OCI-LY1 (cell line): ENCODE measurements around the gene ABL2.

ENCODE experiments used
- H2AFZ ChIP-seq: fragments of 200-600 bp; sonication (generic), shearing (Covaris generic); 2 replicates; pipeline ENCODE4 v1.6.0; 2014; ENCODE audit warnings: antibody characterized with exemption, mild to moderate bottlenecking, low read length
- H3F3A ChIP-seq: fragments of 200-600 bp; sonication (generic), shearing (Covaris generic); 2 replicates; pipeline ENCODE4 v1.6.0; 2014; ENCODE audit warnings: mild to moderate bottlenecking, antibody characterized with exemption, low read length, moderate library complexity; ENCODE audit not compliant: insufficient read depth
- H3K27ac ChIP-seq: fragments of 200-600 bp; sonication (generic); 2 replicates; pipeline ENCODE4 v1.5.1; 2014; ENCODE audit warnings: low read length, mixed run types, mild to moderate bottlenecking, low read depth; ENCODE audit not compliant: poor library complexity, severe bottlenecking
- H3K27me3 ChIP-seq: fragments of 200-600 bp; sonication (generic); 2 replicates; pipeline ENCODE4 v1.6.0; 2014; ENCODE audit warnings: antibody characterized with exemption, mild to moderate bottlenecking, low read length, moderate library complexity; ENCODE audit not compliant: insufficient read depth
- H3K36me3 ChIP-seq: fragments of 200-600 bp; sonication (generic); 2 replicates; pipeline ENCODE4 v1.6.1; 2014; ENCODE audit warnings: mild to moderate bottlenecking, antibody characterized with exemption, low read length, moderate library complexity, mixed read lengths; ENCODE audit not compliant: insufficient read depth
- H3K4me1 ChIP-seq: fragments of 200-600 bp; sonication (generic); 2 replicates; pipeline ENCODE4 v1.5.1; 2014; ENCODE audit warnings: mild to moderate bottlenecking, low read length, moderate library complexity; ENCODE audit not compliant: insufficient read depth, severe bottlenecking
- H3K4me2 ChIP-seq: fragments of 200-600 bp; sonication (generic), shearing (Covaris generic); 2 replicates; pipeline ENCODE4 v1.6.1; 2014; ENCODE audit warnings: low read length
- H3K4me3 ChIP-seq: fragments of 200-600 bp; sonication (generic); 2 replicates; pipeline ENCODE4 v1.5.1; 2014; ENCODE audit warnings: low read length, low read depth, mild to moderate bottlenecking, mixed read lengths; ENCODE audit not compliant: poor library complexity, severe bottlenecking
- H3K79me2 ChIP-seq: fragments of 200-600 bp; shearing (Covaris generic); 2 replicates; pipeline ENCODE4 v1.6.1; 2016; ENCODE audit warnings: mixed run types, low read length, mixed read lengths; ENCODE audit not compliant: insufficient read depth
- H3K9ac ChIP-seq: fragments of 200-600 bp; sonication (generic), shearing (Covaris generic); 2 replicates; pipeline ENCODE4 v1.6.1; 2014; ENCODE audit warnings: mild to moderate bottlenecking, low read length, mixed read lengths
- H3K9me2 ChIP-seq: fragments of 200-600 bp; sonication (generic), shearing (Covaris generic); 2 replicates; pipeline ENCODE4 v1.6.1; 2014; ENCODE audit warnings: low read depth, mild to moderate bottlenecking, low read length, mixed read lengths
- H3K9me3 ChIP-seq: fragments of 200-600 bp; shearing (Covaris generic); 2 replicates; pipeline ENCODE4 v1.6.1; 2014; ENCODE audit warnings: low read length, mixed read lengths
- H4K20me1 ChIP-seq: fragments of 200-600 bp; sonication (generic), shearing (Covaris generic); 2 replicates; pipeline ENCODE4 v1.6.0; 2016; ENCODE audit warnings: mild to moderate bottlenecking, low read length; ENCODE audit not compliant: insufficient read depth
- CTCF ChIP-seq: fragments of 200-600 bp; sonication (generic), shearing (Covaris generic); IDR thresholded peaks from 2 replicates; pipeline ENCODE4 v1.5.1; 2017; ENCODE audit warnings: mild to moderate bottlenecking, antibody characterized with exemption, low read length, moderate library complexity, mixed read lengths
- EZH2 ChIP-seq: fragments of 200-600 bp; sonication (generic), shearing (Covaris generic); IDR thresholded peaks from 2 replicates; pipeline ENCODE4 v1.8.0; 2017; ENCODE audit warnings: borderline replicate concordance, mixed run types, mild to moderate bottlenecking, antibody characterized with exemption, low read length, moderate library complexity, mixed read lengths

The ABL2 gene

DNA sequence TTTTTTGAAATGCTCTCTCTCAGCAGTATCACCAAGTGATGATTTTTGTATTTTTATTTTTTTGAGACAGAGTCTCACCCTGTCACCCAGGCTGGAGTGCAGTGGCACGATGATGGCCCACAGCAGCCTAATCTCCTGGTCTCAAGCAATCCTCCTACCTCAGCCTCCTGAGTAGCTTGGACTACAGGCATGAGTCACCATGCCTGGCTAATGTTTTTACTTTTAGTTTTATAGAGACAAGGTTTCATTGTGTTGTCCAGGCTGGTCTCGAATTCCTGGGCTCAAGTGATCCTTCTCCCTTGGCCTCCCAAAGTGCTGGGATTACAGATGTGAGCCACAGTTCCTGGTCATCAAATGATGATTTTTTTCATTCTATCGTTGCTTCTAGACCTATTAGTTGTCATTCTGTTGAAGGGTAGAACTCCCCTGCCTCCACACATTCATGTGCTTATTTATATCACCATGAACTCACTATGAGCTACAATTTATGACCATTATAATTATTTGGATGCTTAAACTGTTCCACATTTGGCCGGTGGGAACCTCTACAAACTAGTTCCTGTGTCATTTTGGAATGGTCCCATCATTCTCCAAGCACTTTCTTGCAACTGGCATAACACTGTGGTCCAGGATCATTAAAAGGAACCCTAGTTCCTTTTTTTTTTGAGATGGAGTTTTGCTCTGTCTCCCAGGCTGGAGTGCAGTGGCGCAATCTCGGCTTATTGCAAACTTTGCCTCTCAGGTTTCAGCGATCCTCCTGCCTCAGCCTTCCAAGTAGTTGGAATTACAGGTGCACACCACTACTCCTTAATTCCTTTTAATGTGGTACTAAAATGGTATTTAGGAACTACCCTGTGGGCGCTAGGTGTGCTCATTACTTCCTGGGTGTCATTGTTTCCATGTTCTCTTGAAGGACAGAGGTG lies 167.9 kb downstream of the ABL2 start:
- no peak overlapping the region for H2AFZ ChIP-seq
- no peaks in the 10 kb centered on the region for H3F3A ChIP-seq
- H4K20me1 ChIP-seq = no peaks in the 10 kb centered on the region
- peaks cover 13% of the 10 kb centered on the region; the same call in 1 of the 2 replicates for H3K36me3 ChIP-seq
- H3K27ac ChIP-seq = no peak overlapping the region
- no peaks in the 10 kb centered on the region for H3K79me2 ChIP-seq
- no peaks in the 10 kb centered on the region for H3K4me1 ChIP-seq
- no peaks in the 10 kb centered on the region for H3K9me3 ChIP-seq
- H3K9ac ChIP-seq = no peak overlapping the region
- H3K4me3 ChIP-seq = no peak overlapping the region
- H3K4me2 ChIP-seq = no peak overlapping the region
- no peaks in the 10 kb centered on the region for H3K9me2 ChIP-seq
- no peak for TF ChIP-seq EZH2
- no peak for TF ChIP-seq CTCF
- no peaks in the 10 kb centered on the region for H3K27me3 ChIP-seq

GRCh38 chr1:179058487-179059483 lies 170.7 kb downstream of the ABL2 start:
- Histone ChIP-seq H3K27ac (no peak overlapping the region), H3K4me2 (no peak overlapping the region), H3K9me3 (no peaks in the 10 kb centered on the region), H3K36me3 (peaks cover 14% of the 10 kb centered on the region; the same call in 1 of the 2 replicates), H3K4me3 (no peak overlapping the region), H3K27me3 (no peaks in the 10 kb centered on the region), H2AFZ (no peak overlapping the region), H3K9ac (no peak overlapping the region), H3K9me2 (no peaks in the 10 kb centered on the region), H4K20me1 (no peaks in the 10 kb centered on the region), H3K79me2 (no peaks in the 10 kb centered on the region), H3K4me1 (no peaks in the 10 kb centered on the region), H3F3A (no peaks in the 10 kb centered on the region)
- no peak for TF ChIP-seq EZH2
- TF ChIP-seq CTCF = no peak

DNA sequence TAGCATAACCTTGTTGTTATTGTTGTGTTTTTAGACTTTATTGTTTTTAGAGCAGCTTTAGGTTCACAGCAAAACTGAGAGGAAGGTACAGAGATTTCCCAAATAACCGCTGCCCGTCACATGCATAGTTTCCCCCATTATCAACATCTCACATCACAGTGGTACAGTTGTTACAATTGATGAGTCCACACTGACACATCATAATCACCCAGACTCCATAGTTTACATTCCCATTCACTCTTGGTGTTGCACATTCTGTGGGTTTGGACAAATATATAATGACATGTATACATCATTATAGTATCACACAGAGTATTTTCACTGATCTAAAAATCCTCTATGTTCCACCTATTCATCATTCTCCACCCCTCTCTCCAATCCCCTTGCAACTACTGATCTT lies 173.5 kb downstream of the ABL2 start:
- H3K27me3 ChIP-seq = no peaks in the 10 kb centered on the region
- no peaks in the 10 kb centered on the region for H3K9me3 ChIP-seq
- no peak for TF ChIP-seq EZH2
- no peak for TF ChIP-seq CTCF
- H2AFZ ChIP-seq = no peak overlapping the region
- no peaks in the 10 kb centered on the region for H3F3A ChIP-seq
- H3K4me2 ChIP-seq = no peak overlapping the region
- H3K27ac ChIP-seq = no peak overlapping the region
- H4K20me1 ChIP-seq = no peaks in the 10 kb centered on the region
- H3K79me2 ChIP-seq = no peaks in the 10 kb centered on the region
- H3K9me2 ChIP-seq = no peaks in the 10 kb centered on the region
- peaks cover 14% of the 10 kb centered on the region; the same call in 1 of the 2 replicates for H3K36me3 ChIP-seq
- no peaks in the 10 kb centered on the region for H3K4me1 ChIP-seq
- no peak overlapping the region for H3K4me3 ChIP-seq
- no peak overlapping the region for H3K9ac ChIP-seq
